Ovary (tissue), 3 donors: ENCODE measurements around the gene EPHB6.

Experiments used
- CTCF ChIP-seq, 3 donors: fragments of 450-650 bp in 2 of 3; fragments of 200-600 bp in 1 of 3; IDR thresholded peaks; one replicate each; pipeline versions ENCODE4 v1.5.1 to v1.8.0; 2016 to 2022; ENCODE audit warnings: antibody characterized with exemption in 3 of 3, mild to moderate bottlenecking in 1 of 3
- POLR2A ChIP-seq: fragments of 450-650 bp; IDR thresholded peaks from one replicate; pipeline ENCODE4 v1.6.1; 2017; ENCODE audit warnings: antibody characterized with exemption, mild to moderate bottlenecking, moderate library complexity
- donor health status: DM: no; HTN: no; CAD: no.

- TF ChIP-seq CTCF (IDR thresholded peaks at IDR 0.05) (no peak), POLR2A (no peak)
These were observed 26.1 kb downstream of the EPHB6 start for GRCh38 chr7:142880876-142881505.
